B cell (primary cell): ENCODE measurements around the gene MED31. TPM values are rescaled to one million over a fixed set of nuclear protein-coding genes. Genes with fewer than 3 reads are reported as not detected.

Experiments
- ATAC-seq: fragments of 200-7000 bp; cut with Tn5 transposase; one replicate; pipeline ENCODE4 v1.10.0; 2021; ENCODE audit warnings: low read depth, mild to moderate bottlenecking, moderate number of reproducible peaks, moderate library complexity
- CTCF ChIA-PET: fragments of 350-600 bp; sonication (Branson Sonifier 250); formaldehyde crosslinking; loops from one replicate; lab custom pipeline; 2021; ENCODE audit warnings: antibody characterized with exemption, inconsistent platforms; lab: Charles Lee
- POLR2A ChIA-PET: fragments of 350-600 bp; sonication (Branson Sonifier 250); formaldehyde crosslinking; loops from one replicate; lab custom pipeline; 2021; ENCODE audit warnings: antibody characterized with exemption; lab: Charles Lee
- DNase-seq: peaks from one replicate; pipeline ENCODE4 v3.0.0; 2013
- H2AFZ ChIP-seq: 2 replicates; pipeline ENCODE4 v1.6.1; 2012; ENCODE audit warnings: mild to moderate bottlenecking, low read depth, low read length; ENCODE audit not compliant: insufficient read depth, poor library complexity, severe bottlenecking
- H3K27ac ChIP-seq, 2 donors: 1 replicate in 1 of 2; 2 replicates in 1 of 2; pipeline ENCODE4 v1.5.1; 2012 to 2013; ENCODE audit warnings: low read length in 2 of 2, mild to moderate bottlenecking in 2 of 2, moderate library complexity in 1 of 2
- H3K27me3 ChIP-seq, 4 experiments: fragments of 200-600 bp in 1 of 4; sonication (generic) in 1 of 4; replicated peaks in 1 of 4; 1 replicate in 2 of 4; 2 replicates in 2 of 4; pipeline versions ENCODE4 v1.6.1 to v1.7.0; 2013 to 2016; ENCODE audit warnings: low read length in 3 of 4, mild to moderate bottlenecking in 2 of 4, mixed read lengths in 1 of 4, moderate library complexity in 1 of 4; ENCODE audit not compliant: insufficient read depth in 4 of 4, control insufficient read depth in 3 of 4; ENCODE audit errors: control extremely low read depth in 1 of 4
- H3K36me3 ChIP-seq, 2 experiments: replicated peaks in 1 of 2; 1 replicate in 1 of 2; 2 replicates in 1 of 2; pipeline versions ENCODE4 v1.6.1 to v1.7.1; 2013; ENCODE audit warnings: low read length in 1 of 2; ENCODE audit not compliant: insufficient read depth in 2 of 2, control insufficient read depth in 1 of 2; ENCODE audit errors: control extremely low read depth in 1 of 2, extremely low read depth in 1 of 2
- H3K4me1 ChIP-seq, 2 donors: fragments of 200-600 bp in 1 of 2; sonication (generic) in 1 of 2; 1 replicate in 1 of 2; 2 replicates in 1 of 2; pipeline versions ENCODE4 v1.5.1 to v1.6.1; 2013 to 2017; ENCODE audit warnings: low read length in 2 of 2; ENCODE audit not compliant: control insufficient read depth in 2 of 2, insufficient read depth in 2 of 2
- H3K4me2 ChIP-seq: replicated peaks from 2 replicates; pipeline ENCODE3; 2012; ENCODE audit warnings: mild to moderate bottlenecking, low read depth, low read length; ENCODE audit not compliant: poor library complexity, severe bottlenecking
- H3K4me3 ChIP-seq, 5 experiments: fragments of 200-600 bp in 1 of 5; sonication (generic) in 1 of 5; 1 replicate in 3 of 5; 2 replicates in 2 of 5; pipeline versions ENCODE4 v1.5.1 to v1.7.0; 2011 to 2016; ENCODE audit warnings: low read length in 4 of 5, mild to moderate bottlenecking in 4 of 5, low read depth in 2 of 5, control low read depth in 1 of 5, moderate library complexity in 1 of 5; ENCODE audit not compliant: insufficient read depth in 1 of 5; ENCODE audit errors: control extremely low read depth in 1 of 5, extremely low read depth in 1 of 5
- H3K79me2 ChIP-seq: fragments of 200-600 bp; sonication (generic); one replicate; pipeline ENCODE4 v1.6.0; 2016; ENCODE audit warnings: low read length; ENCODE audit not compliant: control insufficient read depth, insufficient read depth
- H3K9ac ChIP-seq: fragments of 200-600 bp; sonication (generic); 2 replicates; pipeline ENCODE4 v1.6.1; 2017; ENCODE audit warnings: mild to moderate bottlenecking, low read length, moderate library complexity
- H3K9me3 ChIP-seq, 3 donors: one replicate each; pipeline versions ENCODE4 v1.6.1 to v1.7.1; 2013; ENCODE audit warnings: low read length in 2 of 3; ENCODE audit not compliant: control insufficient read depth in 2 of 3, insufficient read depth in 1 of 3; ENCODE audit errors: control extremely low read depth in 1 of 3
- H4K20me1 ChIP-seq: 2 replicates; pipeline ENCODE4 v1.6.0; 2012; ENCODE audit warnings: mild to moderate bottlenecking, low read length; ENCODE audit not compliant: insufficient read depth, control insufficient read depth, poor library complexity, severe bottlenecking
- H3K27ac Mint-ChIP-seq: one replicate; pipeline ENCODE4 v1.8.0; 2021; ENCODE audit warnings: mixed read lengths
- H3K27me3 Mint-ChIP-seq: one replicate; pipeline ENCODE4 v1.8.0; 2021; ENCODE audit warnings: mixed read lengths
- H3K4me1 Mint-ChIP-seq: one replicate; pipeline ENCODE4 v1.8.0; 2021; ENCODE audit warnings: mixed read lengths
- H3K4me3 Mint-ChIP-seq: one replicate; pipeline ENCODE4 v1.8.0; 2021; ENCODE audit warnings: mixed read lengths
- H3K9me3 Mint-ChIP-seq: one replicate; pipeline ENCODE4 v1.8.0; 2022; ENCODE audit warnings: mixed read lengths; ENCODE audit not compliant: insufficient read depth
- CTCF ChIP-seq: fragments of 200-600 bp; IDR thresholded peaks from one replicate; pipeline ENCODE4 v1.8.0; 2022; ENCODE audit warnings: antibody characterized with exemption, mild to moderate bottlenecking
- EZH2 ChIP-seq: IDR thresholded peaks from 2 replicates; pipeline ENCODE4 v1.6.1; 2012; ENCODE audit warnings: borderline replicate concordance, low read depth, mild to moderate bottlenecking, moderate library complexity, low read length; ENCODE audit not compliant: insufficient read depth, poor library complexity, severe bottlenecking
- WGBS: methylation state at CpG from one replicate; pipeline ENCODE4 v1.1.5; 2013; ENCODE audit warnings: missing lambda C conversion rate; ENCODE audit not compliant: insufficient coverage; 5-methylcytosine and 5-hydroxymethylcytosine counted together
- intact Hi-C: fragments of 100-400 bp; cut with micrococcal nuclease; formaldehyde crosslinking; loops from one replicate; pipeline ENCODE4 v1.10.0; 2022
- polyA plus RNA-seq: library from polyadenylated mRNA; depleted of rRNA; stranded (reverse); fragments of >200 nt; gene quantifications from 2 replicates; pipeline ENCODE4 v1.2.3, GENCODE V29; 2012
- total RNA-seq, 2 donors: library from RNA; stranded (reverse); fragments of 120-200 nt in 1 of 2; gene quantifications; 1 replicate in 1 of 2; 2 replicates in 1 of 2; pipeline versions ENCODE4 v1.2.3 to v1.2.4, GENCODE V29; 2013 to 2022

MED31 gene
- total and polyA plus RNA-seq, 2 donors (not counting 1 experiment from before 2014, with no cell fraction given), result 9.2 to 25.5 TPM

GRCh38 chr17:6688944-6689343 lies 37.5 kb upstream of the MED31 start:
- H3K4me1 Mint-ChIP-seq, result no peaks in the 10 kb centered on the region
- TF ChIP-seq CTCF (no peak), EZH2 (no peak)
- POLR2A ChIA-PET, result no interaction called here
- Histone ChIP-seq H3K79me2 (no peaks in the 10 kb centered on the region), H3K4me1 (no peaks in the 10 kb centered on the region), H2AFZ (no peak overlapping the region), H3K27me3 (peaks cover 0 to 11% (median 0%) of the 10 kb centered on the region in 4 experiments), H4K20me1 (no peaks in the 10 kb centered on the region), H3K36me3 (no peaks in the 10 kb centered on the region), H3K9me3 (no peaks in the 10 kb centered on the region), H3K4me3 (no peak overlapping the region), H3K27ac (no peak overlapping the region), H3K9ac (no peak overlapping the region), H3K4me2 (no peak overlapping the region)
- CTCF ChIA-PET, result interaction anchor here (1.2 kb wide), 1 partner anchor 13 kb away, joined by 3 read pairs; no protein-coding TSS in a partner anchor
- H3K27me3 Mint-ChIP-seq, result peaks cover 49% of the 10 kb centered on the region
- H3K4me3 Mint-ChIP-seq, result no peak overlapping the region
- DNase-seq (no peak), ATAC-seq (no peak)
- H3K9me3 Mint-ChIP-seq, result no peaks in the 10 kb centered on the region
- intact Hi-C loops, result no loop called here
- WGBS, result 95% methylated on average over 9 of the region's 9 CpGs
- no peak overlapping the region for H3K27ac Mint-ChIP-seq

GRCh38 chr17:6686026-6686425 lies 34.6 kb upstream of the MED31 start:
- H3K4me1 Mint-ChIP-seq, result no peaks in the 10 kb centered on the region
- H3K4me1 ChIP-seq, result no peaks in the 10 kb centered on the region
- peaks cover 0 to 6% (median 0%) of the 10 kb centered on the region in 4 experiments for H3K27me3 ChIP-seq
- ATAC-seq (no peak), DNase-seq (no peak)
- no peaks in the 10 kb centered on the region for H3K9me3 Mint-ChIP-seq
- WGBS, result 92% methylated on average over 3 of the region's 4 CpGs
- H3K36me3 ChIP-seq, result no peaks in the 10 kb centered on the region
- H3K9ac ChIP-seq, result no peak overlapping the region
- H2AFZ ChIP-seq, result no peak overlapping the region
- no peaks in the 10 kb centered on the region for H3K79me2 ChIP-seq
- H3K27ac ChIP-seq, result no peak overlapping the region
- peaks cover 31% of the 10 kb centered on the region for H3K27me3 Mint-ChIP-seq
- ChIA-PET POLR2A (no interaction called here), CTCF (no interaction called here)
- H3K4me2 ChIP-seq, result no peak overlapping the region
- H3K9me3 ChIP-seq, result no peaks in the 10 kb centered on the region
- H3K4me3 Mint-ChIP-seq, result no peak overlapping the region
- no peak overlapping the region for H3K4me3 ChIP-seq
- intact Hi-C loops, result no loop called here
- TF ChIP-seq EZH2, result no peak
- TF ChIP-seq CTCF, result no peak
- H4K20me1 ChIP-seq, result no peaks in the 10 kb centered on the region
- H3K27ac Mint-ChIP-seq, result no peak overlapping the region
